ENCODE results near the gene DR1. TPM values are rescaled to one million over a fixed set of nuclear protein-coding genes. Genes with fewer than 3 reads are reported as not detected.

DR1 gene
- total RNA-seq, 2 donors from 2014 or later, result 44.3 to 56.4 TPM

DNA sequence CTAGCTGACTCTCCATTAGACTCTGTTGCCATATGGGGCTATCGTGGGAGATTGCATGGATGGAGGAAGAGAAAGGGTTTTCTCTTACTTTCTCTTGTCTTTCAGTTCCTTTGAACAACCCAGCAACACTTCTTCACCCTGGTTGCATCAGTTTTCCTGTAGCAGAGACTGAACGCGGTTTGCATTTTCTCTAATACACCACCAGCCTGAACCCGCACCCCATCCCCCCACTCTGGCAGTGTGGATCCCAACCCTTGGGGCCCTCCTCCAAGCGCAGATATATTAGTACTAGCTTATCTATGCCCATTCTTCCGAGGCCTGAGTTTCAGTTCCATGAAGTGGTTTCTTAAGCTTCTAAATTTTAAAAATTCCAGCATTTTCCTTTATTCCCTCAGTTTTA is 12.6 kb downstream of the DR1 start:
- Histone ChIP-seq H3K4me3 (ENCODE audit: low read length) (no peak overlapping the region), H3K4me1 (ENCODE audit: control insufficient read depth, insufficient read depth, low read length) (no peaks in the 10 kb centered on the region), H3K36me3 (ENCODE audit: control insufficient read depth, insufficient read depth, low read length) (peaks cover 94% of the 10 kb centered on the region), H3K27ac (ENCODE audit: low read depth, low read length) (no peak overlapping the region), H3K9ac (ENCODE audit: extremely low read depth, low read length, poor library complexity, severe bottlenecking) (no peak overlapping the region), H3K27me3 (ENCODE audit: control insufficient read depth, insufficient read depth, low read length, poor library complexity, severe bottlenecking) (no peaks in the 10 kb centered on the region), H3K9me3 (ENCODE audit: control insufficient read depth, low read length) (no peaks in the 10 kb centered on the region)
- no peak overlapping the region for H3K4me3 Mint-ChIP-seq
- DNase-seq, result peak; percentile 49
- peaks cover 2% of the 10 kb centered on the region for H3K4me1 Mint-ChIP-seq
- no peaks in the 10 kb centered on the region for H3K9me3 Mint-ChIP-seq
- WGBS, 2 experiments (ENCODE audit: insufficient coverage in 1 of 2, insufficient read length in 1 of 2), result 85 to 97% methylated on average over 2 to 6 of the region's 6 CpGs
- TF ChIP-seq, protein P1, sequence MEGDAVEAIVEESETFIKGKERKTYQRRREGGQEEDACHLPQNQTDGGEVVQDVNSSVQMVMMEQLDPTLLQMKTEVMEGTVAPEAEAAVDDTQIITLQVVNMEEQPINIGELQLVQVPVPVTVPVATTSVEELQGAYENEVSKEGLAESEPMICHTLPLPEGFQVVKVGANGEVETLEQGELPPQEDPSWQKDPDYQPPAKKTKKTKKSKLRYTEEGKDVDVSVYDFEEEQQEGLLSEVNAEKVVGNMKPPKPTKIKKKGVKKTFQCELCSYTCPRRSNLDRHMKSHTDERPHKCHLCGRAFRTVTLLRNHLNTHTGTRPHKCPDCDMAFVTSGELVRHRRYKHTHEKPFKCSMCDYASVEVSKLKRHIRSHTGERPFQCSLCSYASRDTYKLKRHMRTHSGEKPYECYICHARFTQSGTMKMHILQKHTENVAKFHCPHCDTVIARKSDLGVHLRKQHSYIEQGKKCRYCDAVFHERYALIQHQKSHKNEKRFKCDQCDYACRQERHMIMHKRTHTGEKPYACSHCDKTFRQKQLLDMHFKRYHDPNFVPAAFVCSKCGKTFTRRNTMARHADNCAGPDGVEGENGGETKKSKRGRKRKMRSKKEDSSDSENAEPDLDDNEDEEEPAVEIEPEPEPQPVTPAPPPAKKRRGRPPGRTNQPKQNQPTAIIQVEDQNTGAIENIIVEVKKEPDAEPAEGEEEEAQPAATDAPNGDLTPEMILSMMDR (conservative IDR thresholded peaks at IDR 0.05), result no peak
- H3K27ac Mint-ChIP-seq, result peak overlapping the region; percentile 59
- peaks cover 56% of the 10 kb centered on the region for H3K36me3 Mint-ChIP-seq (ENCODE audit: low read depth)
- H3K27me3 Mint-ChIP-seq (ENCODE audit: insufficient read depth), result no peaks in the 10 kb centered on the region

DNA sequence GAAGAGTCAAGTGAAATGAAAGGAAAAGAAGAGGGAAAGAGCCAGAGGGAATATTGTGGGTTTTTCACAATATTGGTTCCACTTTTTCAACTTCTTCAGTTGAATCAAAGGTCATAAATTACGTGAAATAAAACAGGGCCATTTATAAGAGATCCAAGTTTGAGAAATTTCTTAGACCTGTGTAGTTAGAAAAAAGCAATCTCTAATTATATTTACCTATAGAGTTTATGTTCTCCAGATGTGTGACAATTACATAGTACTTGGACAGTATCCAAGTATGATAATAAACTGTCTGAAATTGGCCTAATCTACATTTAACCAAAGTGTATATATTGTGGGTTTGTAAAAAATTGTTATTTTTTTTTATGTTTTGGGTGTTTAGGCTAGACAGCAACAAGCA is 14.4 kb downstream of the DR1 start:
- Mint-ChIP-seq H3K27me3 (ENCODE audit: insufficient read depth) (no peaks in the 10 kb centered on the region), H3K36me3 (ENCODE audit: low read depth) (peaks cover 64% of the 10 kb centered on the region), H3K9me3 (no peaks in the 10 kb centered on the region), H3K27ac (no peak overlapping the region), H3K4me3 (no peak overlapping the region), H3K4me1 (peaks cover 2% of the 10 kb centered on the region)
- Histone ChIP-seq H3K4me3 (ENCODE audit: low read length) (no peak overlapping the region), H3K36me3 (ENCODE audit: control insufficient read depth, insufficient read depth, low read length) (peaks cover 91% of the 10 kb centered on the region), H3K27ac (ENCODE audit: low read depth, low read length) (no peak overlapping the region), H3K9me3 (ENCODE audit: control insufficient read depth, low read length) (no peaks in the 10 kb centered on the region), H3K9ac (ENCODE audit: extremely low read depth, low read length, poor library complexity, severe bottlenecking) (no peak overlapping the region), H3K4me1 (ENCODE audit: control insufficient read depth, insufficient read depth, low read length) (no peaks in the 10 kb centered on the region), H3K27me3 (ENCODE audit: control insufficient read depth, insufficient read depth, low read length, poor library complexity, severe bottlenecking) (no peaks in the 10 kb centered on the region)
- no peak for DNase-seq
- WGBS, 2 experiments (ENCODE audit: insufficient coverage in 1 of 2, insufficient read length in 1 of 2), result 100% methylated on average over 1 of the region's 1 CpG
- TF ChIP-seq, protein P1 (conservative IDR thresholded peaks at IDR 0.05), result no peak

DNA sequence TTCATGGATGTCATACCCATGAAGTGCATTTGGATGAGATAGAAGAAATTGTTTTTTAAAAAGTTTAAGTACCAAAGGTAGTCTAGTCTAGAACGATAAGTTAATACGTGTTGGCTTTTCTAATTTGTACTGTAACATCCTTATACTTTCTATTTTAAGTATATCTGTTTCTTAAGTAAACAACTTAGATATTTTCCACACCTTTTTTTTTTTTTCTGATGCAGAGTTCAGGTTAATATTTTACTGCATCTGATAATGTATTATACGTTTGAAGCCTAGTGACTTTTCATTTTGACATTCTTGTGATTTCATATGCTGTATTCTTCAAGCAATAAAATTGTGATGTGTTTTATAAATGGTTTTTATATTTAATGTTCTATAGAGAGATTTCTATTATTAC is 16.5 kb downstream of the DR1 start:
- Histone ChIP-seq H3K27me3 (ENCODE audit: control insufficient read depth, insufficient read depth, low read length, poor library complexity, severe bottlenecking) (no peaks in the 10 kb centered on the region), H3K4me1 (ENCODE audit: control insufficient read depth, insufficient read depth, low read length) (no peaks in the 10 kb centered on the region), H3K27ac (ENCODE audit: low read depth, low read length) (no peak overlapping the region), H3K4me3 (ENCODE audit: low read length) (no peak overlapping the region), H3K36me3 (ENCODE audit: control insufficient read depth, insufficient read depth, low read length) (peaks cover 82% of the 10 kb centered on the region), H3K9ac (ENCODE audit: extremely low read depth, low read length, poor library complexity, severe bottlenecking) (no peak overlapping the region), H3K9me3 (ENCODE audit: control insufficient read depth, low read length) (no peaks in the 10 kb centered on the region)
- Mint-ChIP-seq H3K36me3 (ENCODE audit: low read depth) (peaks cover 56% of the 10 kb centered on the region), H3K9me3 (no peaks in the 10 kb centered on the region), H3K4me3 (no peak overlapping the region), H3K27me3 (ENCODE audit: insufficient read depth) (no peaks in the 10 kb centered on the region), H3K4me1 (peaks cover 2% of the 10 kb centered on the region), H3K27ac (no peak overlapping the region)
- DNase-seq, result no peak
- 100% methylated on average over 2 of the region's 3 CpGs; no CpG with 5 or more reads in 1 of the 2 experiments for WGBS, 2 experiments (ENCODE audit: insufficient coverage in 1 of 2, insufficient read length in 1 of 2)
- TF ChIP-seq, protein P1 (conservative IDR thresholded peaks at IDR 0.05), result no peak

Data from endodermal cell (in vitro differentiated cells).